Measurements from ENCODE around the gene ARMH1.

- TF ChIP-seq, protein P1, sequence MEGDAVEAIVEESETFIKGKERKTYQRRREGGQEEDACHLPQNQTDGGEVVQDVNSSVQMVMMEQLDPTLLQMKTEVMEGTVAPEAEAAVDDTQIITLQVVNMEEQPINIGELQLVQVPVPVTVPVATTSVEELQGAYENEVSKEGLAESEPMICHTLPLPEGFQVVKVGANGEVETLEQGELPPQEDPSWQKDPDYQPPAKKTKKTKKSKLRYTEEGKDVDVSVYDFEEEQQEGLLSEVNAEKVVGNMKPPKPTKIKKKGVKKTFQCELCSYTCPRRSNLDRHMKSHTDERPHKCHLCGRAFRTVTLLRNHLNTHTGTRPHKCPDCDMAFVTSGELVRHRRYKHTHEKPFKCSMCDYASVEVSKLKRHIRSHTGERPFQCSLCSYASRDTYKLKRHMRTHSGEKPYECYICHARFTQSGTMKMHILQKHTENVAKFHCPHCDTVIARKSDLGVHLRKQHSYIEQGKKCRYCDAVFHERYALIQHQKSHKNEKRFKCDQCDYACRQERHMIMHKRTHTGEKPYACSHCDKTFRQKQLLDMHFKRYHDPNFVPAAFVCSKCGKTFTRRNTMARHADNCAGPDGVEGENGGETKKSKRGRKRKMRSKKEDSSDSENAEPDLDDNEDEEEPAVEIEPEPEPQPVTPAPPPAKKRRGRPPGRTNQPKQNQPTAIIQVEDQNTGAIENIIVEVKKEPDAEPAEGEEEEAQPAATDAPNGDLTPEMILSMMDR (conservative IDR thresholded peaks at IDR 0.05 in 1 of 2, IDR thresholded peaks at IDR 0.05 in 1 of 2; ENCODE audit: extremely low read depth in 1 of 2, insufficient read depth in 1 of 2, low read depth in 1 of 2, low read length in 2 of 2) = no peak
- no peak for TF ChIP-seq EZH2 (IDR thresholded peaks at IDR 0.05; ENCODE audit: borderline replicate concordance, low read length)
Observed at GRCh38 chr1:44723496-44724295, 49.2 kb downstream of the ARMH1 start.
